Left renal pelvis (tissue), 4 donors: ENCODE results near the gene CFAP299. TPM values are rescaled to one million over a fixed set of nuclear protein-coding genes. Genes with fewer than 3 reads are reported as not detected.

ENCODE experiments used
- DNase-seq, 4 donors: peaks; one replicate each; pipeline ENCODE4 v3.0.0-alpha.2; 2013; ENCODE audit warnings: low read depth in 4 of 4, low spot score in 3 of 4
- polyA plus RNA-seq, 4 donors: library from polyadenylated mRNA; unstranded; fragments of 120-200 nt; gene quantifications; one replicate each; pipeline ENCODE4 v1.2.1, GENCODE V29; 2013; ENCODE audit not compliant: insufficient read length in 4 of 4

CFAP299 gene
- polyA plus RNA-seq, 4 donors = 0.52 to 1.1 (median 0.69) TPM; not detected in 1

- DNase-seq = no peak
Measured at GRCh38 chr4:80492761-80493160, 157.2 kb downstream of the CFAP299 start.

DNA sequence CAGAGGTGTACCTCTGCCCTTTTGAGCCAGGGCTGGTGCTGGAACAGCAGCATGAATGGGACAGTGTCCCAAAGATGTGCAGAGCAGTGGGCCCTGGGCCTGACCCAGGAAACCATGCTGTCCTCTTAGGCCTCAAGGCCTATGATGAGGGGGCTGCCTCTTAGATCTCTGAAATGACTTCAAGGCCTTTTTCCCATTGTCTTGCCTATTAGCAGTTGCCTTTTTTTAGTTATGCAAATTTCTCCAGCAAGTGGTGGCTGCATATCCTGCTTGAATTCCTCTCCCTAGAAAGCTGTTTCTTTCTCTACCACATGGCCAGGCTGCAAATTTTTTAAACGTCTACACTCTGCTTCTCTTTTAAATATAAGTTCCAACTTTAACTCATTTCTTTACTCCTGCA is 160.3 kb downstream of the CFAP299 start:
- DNase-seq = no peak

- DNase-seq = no peak
Measured at GRCh38 chr4:80498725-80499124, 163.2 kb downstream of the CFAP299 start.

DNA sequence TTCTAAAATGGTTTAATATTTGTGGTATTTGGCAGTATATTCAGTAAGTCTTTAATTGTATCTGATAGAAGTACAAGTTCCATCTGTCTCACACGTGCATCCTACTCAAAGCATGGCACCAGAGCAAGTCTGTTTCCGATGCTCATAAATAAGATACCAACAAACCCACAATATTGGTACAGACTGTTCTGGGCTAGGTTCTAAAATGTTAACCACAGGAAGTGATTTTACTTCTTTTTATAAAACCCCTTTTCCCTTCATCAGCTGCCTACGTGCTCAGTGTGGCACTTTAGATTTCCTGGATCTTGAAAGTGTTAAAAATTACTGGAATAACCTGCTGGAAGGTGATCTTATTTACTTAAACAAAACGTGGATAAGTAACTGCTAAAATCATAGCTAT is 165.1 kb downstream of the CFAP299 start:
- no peak for DNase-seq

- no peak for DNase-seq
Measured at GRCh38 chr4:80507077-80507476, 171.5 kb downstream of the CFAP299 start.

- no peak for DNase-seq
Measured at GRCh38 chr4:80507507-80507906, 172.0 kb downstream of the CFAP299 start.

DNA sequence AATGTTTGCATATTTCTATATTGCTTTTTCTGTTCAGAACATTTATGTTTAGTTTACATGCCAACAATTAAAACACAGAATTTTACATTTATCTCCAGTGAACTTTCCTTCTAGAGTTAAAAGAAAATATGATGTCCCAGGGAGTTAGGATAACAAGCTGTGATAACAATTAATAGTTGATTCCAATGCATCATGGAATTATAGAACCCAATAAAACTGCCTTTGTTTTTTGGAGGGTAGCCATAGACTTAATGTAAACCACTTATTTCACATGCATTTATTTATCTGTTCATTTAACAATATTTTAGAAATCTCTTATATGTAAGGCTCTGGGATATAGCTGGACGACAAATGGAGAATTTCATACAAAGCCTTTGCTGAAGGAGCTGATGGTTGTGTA is 180.0 kb downstream of the CFAP299 start:
- DNase-seq = no peak

GRCh38 chr4:80521438-80521837 is 185.9 kb downstream of the CFAP299 start:
- no peak for DNase-seq

GRCh38 chr4:80526697-80527096 is 191.2 kb downstream of the CFAP299 start:
- no peak for DNase-seq

DNA sequence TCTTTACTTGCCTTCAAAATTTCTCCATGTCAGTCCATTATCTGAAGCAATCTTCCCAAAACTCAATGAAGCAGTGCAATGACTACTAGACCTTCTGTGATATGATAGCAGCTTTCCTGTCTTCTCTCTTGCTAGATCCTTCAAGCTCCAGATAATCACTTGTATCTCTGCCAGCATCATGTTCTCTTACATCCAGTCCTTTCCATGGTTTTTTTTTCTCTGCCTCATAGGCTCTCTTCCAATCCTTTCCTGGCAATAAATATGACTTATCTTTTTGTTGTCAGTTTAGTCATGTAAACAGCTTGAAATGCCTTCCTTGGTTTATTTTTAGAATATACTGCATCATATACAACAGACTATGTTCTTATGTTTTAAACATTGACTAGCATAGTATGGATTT is 193.5 kb downstream of the CFAP299 start:
- DNase-seq = no peak

- DNase-seq = no peak
Measured at GRCh38 chr4:80532674-80533333, 197.3 kb downstream of the CFAP299 start.

DNA sequence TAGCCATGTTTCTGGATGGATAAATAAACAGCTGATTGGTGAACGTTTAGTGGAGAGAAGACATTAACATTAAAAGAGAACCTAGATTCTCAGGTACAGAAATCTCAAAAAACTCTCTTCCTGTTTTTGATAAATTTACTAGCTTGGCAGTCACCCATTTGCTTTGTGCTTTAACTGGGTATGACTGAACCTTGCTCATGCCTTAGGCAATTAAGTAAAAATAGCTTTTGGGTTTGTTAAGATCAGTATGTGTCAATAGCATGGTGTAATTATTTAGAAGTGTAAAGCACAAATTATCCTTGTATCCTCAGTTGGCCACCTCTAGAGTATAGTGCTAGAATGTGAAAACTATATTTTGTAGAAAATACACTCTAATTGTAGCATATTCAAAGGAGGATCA is 200.0 kb downstream of the CFAP299 start:
- DNase-seq = no peak

GRCh38 chr4:80538276-80538926 is 202.9 kb downstream of the CFAP299 start:
- DNase-seq = no peak

DNA sequence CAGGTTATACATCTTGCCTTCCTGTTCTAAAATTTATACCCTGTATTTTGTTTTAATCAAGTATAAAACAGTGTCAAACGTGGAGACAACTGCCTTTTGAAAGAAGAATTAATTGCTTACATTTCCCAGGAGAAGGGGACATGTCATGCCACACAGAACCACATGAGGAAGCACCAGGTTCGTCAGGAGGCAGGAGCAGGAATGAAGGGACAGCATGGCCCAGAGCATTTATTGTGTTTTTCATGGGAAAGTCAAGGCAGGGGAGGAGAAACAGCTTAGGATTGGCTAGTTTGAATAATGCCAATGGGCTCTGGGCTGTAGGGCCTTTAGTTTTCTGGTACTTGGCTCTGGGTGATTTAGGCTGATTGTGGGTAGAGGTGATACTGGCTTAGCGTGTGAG is 203.7 kb downstream of the CFAP299 start:
- DNase-seq = no peak

GRCh38 chr4:80540349-80540748 is 204.8 kb downstream of the CFAP299 start:
- DNase-seq = no peak

- no peak for DNase-seq
Measured at GRCh38 chr4:80540785-80541469, 205.4 kb downstream of the CFAP299 start.

- no peak for DNase-seq
Measured at GRCh38 chr4:80542747-80543146, 207.2 kb downstream of the CFAP299 start.

- no peak for DNase-seq
Measured at GRCh38 chr4:80560337-80560736, 224.8 kb downstream of the CFAP299 start.

GRCh38 chr4:80566203-80566872 is 230.8 kb downstream of the CFAP299 start:
- DNase-seq = no peak

DNA sequence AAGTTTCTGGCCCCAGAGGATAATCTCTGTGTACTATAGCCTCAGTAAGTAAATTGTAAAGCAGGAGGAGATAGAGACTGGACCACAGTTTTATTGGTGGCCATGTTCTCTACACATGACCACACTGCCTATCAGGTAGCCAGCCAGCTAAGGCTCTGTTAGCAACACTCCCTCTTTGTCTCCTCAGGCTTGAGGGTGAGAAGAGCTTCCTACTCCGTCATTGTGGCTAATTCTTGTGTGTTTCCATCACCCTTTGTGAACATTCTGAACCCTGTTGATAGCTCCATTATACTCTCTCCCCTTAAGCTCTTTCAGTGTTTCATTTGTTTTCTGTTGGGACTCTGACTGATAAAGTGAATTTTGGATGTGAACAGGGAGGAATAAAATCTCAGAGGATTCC is 233.4 kb downstream of the CFAP299 start:
- DNase-seq = no peak

- DNase-seq = no peak
Measured at GRCh38 chr4:80576796-80577195, 241.3 kb downstream of the CFAP299 start.
